HG02852 (cell line): ENCODE data around the gene ERG.

Experiments used
- ATAC-seq: cut with Tn5 transposase; IDR thresholded peaks from one replicate; pipeline ENCODE4 v1.9.1; 2021; ENCODE audit warnings: mild to moderate bottlenecking, moderate library complexity; ENCODE audit not compliant: unreplicated experiment

ERG gene

DNA sequence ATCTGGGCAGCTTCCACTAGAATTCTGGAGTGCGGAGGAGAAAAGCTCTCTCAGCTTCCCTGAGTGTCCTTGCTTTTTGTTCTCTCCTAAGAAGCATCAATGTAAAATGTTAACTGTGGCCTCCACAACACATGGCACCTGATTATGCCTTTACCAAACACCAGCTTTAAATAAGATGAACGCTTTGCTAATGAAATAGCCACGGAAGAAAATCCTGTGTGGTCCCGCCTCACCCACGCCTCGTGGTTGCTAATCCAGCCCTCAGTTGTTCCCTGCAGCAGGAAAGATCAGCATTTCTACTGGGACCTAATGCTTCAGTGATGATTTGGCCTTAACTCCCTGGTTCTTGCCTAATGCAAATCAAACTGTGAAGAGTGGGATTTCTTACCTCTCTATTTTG is 1.8 kb upstream of the ERG start:
- ATAC-seq, result no peak

DNA sequence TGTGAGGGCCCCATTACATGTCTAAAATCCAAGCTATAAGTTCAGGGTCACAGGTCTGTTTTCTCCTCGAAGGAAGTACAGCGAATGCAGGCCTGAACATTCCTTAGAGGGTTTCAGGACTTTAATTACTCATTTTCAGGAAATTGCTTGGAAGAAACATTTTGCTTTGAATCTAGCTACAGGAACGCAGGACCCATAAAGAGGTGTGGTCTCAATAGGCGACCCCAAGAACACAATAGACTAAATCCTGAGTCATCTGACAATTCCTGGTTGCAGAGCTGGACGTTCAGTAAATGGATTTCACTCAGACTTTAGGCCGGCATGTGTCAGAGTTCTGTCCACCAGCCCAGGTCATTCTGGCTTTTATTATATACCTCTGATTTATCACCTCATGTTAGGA is 1.0 kb upstream of the ERG start:
- no peak for ATAC-seq

DNA sequence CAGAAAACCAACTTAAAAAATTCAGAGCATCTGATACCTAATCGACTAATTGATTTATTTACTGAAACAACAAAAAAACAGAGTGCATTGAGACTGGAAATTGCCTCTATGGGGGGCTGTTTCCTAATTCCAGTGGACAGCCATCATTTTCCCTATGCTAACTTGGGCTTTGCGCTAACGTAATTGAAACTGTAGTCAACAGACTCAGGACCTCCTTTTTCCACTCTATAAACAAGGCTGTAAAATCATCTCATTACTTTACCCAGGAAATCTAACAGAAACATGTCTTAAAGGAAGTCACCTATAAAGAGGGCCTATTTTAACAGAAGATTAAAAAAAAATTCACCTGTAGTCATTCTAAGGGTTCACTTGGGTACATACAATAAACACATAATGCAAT is 2.1 kb downstream of the ERG start:
- ATAC-seq, result no peak

DNA sequence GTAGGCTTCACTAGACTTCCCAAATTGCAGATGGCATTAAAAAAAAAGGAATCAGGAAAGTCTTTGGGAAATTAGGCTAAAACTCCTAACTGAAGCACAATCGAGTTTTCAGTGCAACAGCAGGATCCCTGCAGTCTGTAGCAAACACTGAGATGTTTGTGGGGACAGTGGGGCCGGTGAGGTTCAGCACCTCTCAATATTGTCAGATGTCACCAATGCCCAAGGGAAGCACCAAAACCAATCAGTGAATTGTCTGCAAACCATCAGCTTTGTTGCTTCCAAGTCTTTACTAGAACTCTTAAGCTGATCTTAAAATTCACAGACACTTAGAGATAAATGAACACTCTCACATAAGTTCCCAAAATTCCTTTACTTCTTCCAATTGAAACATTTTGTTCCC is 2.6 kb downstream of the ERG start:
- ATAC-seq, result no peak

DNA sequence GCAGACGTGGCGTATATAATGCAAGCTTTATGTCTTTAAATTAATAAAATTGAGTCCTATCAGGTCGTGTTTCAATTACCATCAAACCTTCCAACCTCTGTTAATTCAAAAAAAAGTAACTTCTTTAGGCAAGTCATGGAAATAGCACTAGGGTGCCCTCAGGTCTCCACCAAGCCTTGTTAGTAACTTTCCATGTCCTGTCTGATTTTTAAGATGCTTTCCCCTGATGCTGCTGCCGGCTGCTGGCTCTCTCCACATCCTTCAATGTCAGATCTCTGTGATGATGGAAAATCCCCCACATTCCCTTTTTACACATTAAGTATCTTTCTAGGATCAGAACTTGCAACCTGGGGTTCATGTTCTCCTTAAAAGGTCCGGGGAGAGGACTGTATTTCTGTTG is 3.0 kb downstream of the ERG start:
- ATAC-seq, result no peak

DNA sequence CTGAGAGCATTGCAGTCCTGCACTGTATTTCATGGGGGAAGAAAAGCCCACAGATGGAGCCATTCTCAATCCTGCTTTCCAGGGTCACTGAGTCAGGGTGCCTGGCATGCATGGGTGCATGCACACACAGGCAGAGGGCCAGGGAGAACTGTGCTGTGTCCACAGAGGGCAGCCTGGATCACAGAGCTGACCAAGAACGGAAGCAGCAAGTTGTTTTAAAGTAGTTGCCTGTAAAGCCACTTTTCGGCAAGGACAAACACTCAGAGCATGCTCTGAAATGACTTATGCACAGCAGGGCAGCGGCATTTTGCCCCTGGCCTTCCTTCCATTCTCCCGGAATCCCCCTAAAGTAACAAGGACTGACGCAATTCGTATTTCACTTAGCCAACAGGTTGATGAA is 3.6 kb downstream of the ERG start:
- ATAC-seq, result no peak

DNA sequence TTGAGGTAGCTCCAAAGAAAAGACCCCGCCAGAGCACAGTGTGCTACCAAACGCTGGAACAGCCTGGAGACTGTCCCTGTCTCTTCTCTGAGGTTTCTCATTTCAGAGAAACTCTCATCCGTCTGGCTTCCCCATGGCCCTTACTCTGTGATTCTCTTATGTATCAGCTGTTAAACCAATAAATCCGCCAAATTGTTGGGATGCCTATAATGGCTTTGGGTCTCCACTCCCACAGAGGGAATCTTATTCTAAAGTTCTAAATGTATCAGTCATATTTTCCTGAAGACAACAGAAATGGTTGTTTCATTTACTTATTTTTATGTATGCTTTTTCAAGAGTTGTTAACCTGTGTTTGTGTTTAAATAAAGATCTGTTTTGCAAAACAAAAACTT is 4.0 kb downstream of the ERG start:
- ATAC-seq, result no peak

DNA sequence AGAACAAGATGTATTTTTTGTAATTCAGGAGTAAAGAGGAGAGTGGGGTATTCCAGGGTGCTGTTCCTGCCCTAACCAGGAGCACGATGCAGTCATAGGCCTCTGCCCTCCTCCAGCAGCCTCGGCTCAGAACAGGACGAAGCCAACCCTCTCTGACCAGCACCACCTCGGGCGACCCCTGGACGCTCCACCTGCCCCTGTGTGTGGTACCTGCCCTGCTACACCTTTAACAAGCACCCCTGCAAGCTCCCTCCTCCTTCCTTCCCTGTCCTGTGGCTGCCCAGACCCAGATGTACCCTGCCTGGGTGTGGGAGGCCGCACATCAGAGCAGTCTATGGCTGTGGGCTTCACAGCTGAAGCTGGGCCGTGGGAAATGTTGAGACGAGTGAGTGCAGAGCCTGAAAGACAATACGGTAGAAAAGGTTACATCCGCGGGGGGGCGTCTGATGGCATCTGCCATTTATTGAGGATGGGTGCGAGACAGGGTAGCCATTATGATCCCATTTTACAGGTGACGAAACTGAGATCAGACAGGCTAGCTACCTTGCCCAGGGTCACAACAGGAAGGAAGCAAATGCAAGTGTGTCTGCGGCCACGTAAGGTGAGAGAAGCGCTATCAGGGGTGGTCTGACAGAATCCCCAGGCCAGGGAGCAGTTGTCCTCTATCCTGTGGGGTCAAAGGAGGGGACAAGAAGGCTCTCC is 4.6 kb downstream of the ERG start:
- ATAC-seq, result no peak

DNA sequence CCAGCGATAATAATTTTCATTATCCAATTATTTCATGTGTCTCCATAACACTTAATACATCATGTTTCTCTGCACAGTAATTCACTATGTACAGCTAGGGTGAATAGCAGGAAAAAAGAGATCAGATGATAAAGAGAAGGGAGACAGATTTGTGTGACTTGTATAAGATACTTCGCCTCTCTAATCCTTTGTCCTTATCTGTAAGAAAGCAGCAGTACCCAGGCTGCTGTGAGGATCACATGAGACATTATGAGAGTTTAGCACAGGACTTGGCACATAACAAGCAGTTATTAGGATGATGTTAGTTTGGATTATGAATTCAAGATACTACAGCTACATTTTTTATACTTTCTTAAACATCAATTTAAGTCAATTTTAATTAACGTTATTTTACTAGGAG is 6.3 kb downstream of the ERG start:
- ATAC-seq, result no peak

DNA sequence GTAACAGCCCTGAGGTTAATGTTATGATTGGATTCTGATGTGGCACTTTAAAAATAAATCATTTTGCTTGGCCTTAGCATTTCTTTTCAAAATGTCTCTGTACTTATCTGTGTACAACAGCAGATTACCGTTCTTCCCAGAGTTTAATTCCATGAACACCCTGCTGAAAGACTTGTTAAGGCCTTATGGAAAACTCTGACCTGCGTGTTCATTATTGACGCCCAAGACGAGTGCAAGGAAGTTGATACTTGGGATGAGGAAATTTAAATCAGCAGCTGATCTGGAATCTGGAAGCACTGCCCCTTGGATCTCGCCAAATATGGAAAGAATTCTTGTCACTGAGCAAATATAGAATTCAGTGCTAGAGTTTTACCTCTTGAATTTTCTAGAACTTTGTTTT is 6.7 kb downstream of the ERG start:
- no peak for ATAC-seq

DNA sequence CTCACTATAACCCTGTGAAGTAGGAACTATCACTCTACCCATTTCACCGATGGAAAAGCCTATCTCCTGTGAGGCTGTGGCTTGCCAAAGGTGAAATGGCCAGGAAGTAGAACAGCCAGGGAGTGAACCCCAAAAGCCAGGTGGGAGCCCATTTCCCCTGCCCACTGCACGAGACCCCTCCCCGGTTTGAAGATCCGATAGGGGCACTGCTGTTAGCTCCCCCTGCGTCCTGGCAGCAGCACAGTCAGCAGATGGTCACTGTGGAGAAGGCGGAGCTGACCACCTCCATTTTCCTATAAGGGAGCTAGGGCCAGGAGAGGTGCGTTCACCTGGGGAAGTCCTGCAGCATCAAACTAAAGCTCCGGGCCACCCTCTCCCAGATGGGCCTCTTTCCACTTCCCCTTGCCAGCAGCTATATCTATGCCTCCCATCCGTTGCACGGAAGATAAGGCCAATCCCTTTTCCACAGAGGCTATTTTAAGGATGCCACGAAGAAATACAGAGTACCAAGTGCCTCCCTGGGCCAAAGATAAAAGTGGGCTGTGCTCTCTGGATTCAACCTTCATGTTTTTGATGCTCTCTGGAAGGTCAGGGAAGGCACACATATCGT is 7.8 kb downstream of the ERG start:
- ATAC-seq, result no peak

DNA sequence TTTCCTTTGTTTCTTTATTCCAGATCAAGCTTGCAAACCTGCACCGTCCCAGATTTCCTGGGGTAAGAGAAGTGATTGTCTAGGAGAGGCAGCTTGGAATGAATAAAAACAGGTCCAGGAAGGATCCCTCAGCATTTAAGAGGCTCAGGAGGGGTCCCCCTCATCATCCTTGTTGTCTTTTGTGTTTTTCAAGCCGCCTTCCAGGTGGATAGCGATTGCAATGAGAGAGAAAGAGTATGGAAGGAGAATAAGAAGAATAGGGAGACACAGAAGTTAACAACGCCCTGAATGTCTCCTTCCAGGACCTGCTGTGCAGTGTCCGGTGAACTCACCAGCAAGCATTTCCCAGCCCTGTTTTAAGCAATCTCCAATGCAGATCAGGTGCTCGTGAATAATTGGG is 8.5 kb downstream of the ERG start:
- ATAC-seq, result no peak

DNA sequence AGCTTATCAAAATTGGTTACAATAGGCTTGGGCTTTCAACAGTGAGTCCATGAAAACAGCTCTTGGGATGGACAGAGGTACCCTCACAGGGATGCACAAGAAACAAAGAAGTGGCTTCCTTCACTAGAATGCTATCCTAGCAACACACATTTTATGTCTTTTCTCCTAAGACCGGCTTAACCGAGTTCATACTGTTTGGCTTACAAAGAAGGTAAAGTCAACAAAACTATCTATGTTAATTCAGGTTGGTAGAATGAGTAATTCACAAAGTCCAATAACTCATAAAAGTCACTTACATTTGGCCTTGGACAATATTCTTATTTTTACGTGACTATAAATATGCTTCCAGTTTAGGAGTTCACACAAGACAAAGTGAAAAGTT is 9.0 kb downstream of the ERG start:
- no peak for ATAC-seq

DNA sequence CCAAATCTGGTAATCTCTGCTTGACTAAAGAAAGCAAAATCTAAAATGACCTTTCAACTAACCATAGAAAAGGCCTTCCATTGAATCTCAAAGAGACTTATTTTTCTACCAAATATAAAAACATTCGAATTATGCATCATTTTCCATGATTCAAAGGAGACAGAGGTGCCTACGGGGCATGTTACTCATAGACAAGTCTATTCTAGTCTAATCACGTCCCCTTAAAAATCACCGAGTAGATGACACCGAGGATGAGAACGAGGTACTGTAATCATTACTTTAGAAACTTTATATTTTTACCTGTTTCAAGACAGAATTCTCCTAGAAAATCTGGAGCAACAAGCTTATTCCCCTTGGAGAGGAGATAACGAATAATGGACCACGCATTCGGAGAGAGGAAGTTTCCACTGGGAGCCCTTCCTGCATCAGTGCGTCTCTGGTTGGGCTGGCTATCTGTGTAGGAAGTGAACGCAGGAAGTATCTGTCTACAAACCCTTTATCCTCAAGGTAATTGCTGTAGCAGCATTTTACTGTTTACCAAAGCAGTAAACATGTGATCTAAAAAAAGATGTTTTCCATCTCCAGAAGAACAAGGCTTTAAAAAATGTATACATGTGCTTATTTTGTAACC is 9.5 kb downstream of the ERG start:
- ATAC-seq, result no peak

DNA sequence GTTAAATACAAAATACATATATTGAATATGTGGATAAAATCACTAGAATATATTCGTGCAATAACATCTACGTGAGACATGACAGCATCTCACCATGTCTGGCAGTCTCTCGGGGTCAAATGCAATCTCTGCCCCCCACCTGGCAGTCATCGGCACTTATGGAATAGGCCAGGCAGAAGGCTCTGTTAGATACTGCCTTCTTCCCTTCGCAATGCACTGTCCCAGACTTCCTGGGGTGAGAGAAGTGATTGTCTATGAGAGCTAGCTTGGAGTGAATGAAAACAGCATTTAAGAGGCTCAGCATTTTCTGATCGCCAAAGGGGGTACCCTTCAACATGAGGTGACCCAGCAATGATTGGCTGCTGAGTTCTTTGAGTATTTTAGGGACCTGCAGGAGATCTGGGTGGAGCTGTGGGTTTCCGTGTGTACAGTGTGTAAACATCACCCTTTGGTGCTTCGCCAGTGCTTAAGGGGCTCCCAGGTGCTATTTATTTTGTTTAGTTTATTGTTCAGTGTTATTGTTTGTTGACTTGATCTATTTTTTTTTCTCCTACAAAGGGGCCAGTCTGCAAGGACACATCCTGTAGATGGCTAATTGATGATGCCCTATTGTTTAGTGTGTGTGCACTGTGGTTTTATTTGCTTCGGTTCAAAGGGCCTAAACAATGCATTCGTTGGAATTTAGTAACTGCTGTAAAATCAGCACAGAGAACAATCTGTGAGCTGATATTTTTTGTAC is 10.2 kb downstream of the ERG start:
- ATAC-seq, result no peak

DNA sequence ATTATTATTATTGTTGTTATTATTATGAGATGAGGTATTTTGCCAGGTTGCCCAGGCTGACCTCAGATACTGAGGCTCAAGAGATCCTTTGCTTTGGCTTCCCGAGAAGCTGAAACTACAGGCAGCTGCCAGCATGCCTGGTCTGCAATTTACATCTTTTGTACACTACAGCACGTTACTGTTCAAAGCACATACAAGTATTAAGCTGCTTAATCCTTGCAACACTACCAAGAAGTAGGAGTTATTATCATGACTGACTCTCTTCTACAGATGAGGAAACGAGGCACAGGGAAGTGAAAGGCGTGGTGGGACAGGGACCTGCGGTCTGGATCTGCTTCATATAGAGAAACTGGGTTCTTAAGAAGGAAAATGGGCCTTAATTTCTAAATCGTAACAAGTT is 11.6 kb downstream of the ERG start:
- no peak for ATAC-seq

DNA sequence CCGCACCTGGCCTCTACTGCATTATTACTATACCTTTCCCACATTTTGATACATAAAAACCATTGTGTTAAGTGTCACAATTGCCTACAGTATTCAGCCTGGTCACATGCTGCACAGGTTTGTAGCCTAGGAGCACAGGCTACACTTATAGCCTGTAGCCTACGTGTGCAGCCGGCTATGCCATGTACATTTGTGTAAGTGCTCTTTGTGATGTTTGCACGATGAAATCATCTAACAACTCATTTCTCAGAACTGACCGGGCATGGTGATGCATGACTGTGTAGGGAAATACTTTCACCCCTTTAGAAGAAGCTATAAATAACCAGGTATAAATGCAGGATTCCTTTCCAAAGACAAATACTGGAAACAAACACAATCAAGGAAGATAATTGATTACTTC is 12.1 kb downstream of the ERG start:
- ATAC-seq, result no peak

DNA sequence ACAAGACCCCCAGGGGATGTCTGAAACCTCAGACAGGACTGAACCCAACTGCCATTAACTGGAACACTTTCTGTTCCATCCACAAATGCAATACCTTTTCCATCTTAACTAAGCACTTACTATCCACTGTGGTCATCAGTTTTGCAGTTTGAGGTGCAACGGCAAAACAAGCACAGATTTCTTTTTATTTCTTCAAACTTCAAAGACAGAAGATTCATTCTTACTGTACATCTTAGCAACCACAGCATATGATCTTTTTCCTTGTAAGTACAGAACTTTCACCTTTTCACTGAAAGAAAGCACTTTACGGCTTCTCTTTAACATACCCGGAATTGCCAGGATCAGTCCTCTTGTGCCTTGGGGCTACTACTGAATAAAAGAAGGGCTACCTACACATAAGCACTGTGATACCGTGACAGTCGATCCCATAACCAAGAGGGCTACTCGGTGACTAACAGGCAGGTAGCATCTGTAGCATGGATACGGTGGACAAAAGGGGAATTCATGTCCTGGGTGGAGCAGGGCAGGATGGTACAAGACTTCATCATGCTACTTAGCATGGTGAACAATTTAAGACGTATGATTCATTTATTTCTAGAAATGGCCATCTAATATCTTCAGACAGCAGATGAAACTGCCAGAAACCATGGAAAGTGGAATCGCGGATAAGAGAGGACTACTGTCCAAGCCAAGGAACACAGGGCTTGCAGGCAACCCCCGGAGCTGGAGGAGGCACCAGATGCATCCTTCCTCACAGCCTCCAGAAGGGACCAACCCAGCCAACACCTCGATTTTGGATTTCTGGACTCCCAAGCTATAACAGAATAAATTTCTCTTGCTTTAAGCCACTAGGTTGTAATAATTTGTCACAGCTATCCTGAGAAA is 18.4 kb downstream of the ERG start:
- no peak for ATAC-seq

DNA sequence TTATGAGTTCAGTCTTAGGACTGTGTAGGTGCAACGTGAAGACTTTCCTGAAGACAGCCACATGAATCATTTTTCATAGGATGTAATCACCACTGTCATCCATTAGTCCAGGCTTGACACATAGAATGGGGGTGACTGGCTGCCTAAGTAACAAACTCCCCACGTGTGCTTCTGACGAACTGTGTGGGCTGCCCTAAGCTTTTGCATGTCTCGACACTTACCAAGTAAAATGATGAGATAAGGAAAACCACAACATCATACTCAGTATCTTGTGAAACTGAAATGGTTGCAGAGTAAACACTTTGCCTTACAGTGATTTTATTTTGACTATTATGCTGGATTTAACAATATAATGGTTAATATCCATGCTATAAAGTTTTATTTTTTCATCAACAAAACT is 19.5 kb downstream of the ERG start:
- no peak for ATAC-seq

DNA sequence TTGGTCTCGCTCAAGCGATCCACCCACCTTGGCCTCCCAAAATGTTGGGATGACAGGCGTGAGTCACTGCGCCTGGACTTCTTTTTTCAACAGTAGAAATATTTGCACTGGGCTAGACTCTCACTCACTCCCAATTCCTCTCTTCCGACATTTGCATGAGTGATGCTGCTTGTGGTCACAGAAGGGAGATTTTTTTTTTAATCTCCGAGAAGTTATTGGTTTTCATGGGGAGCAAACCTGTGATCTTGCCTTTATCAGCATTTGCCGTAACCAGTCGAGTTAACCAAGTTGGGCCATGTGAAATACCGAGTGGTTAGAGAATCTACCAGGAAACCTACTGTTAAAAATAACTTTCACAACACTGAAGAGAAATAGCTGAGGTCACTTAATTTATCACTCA is 21.1 kb downstream of the ERG start:
- ATAC-seq, result no peak

DNA sequence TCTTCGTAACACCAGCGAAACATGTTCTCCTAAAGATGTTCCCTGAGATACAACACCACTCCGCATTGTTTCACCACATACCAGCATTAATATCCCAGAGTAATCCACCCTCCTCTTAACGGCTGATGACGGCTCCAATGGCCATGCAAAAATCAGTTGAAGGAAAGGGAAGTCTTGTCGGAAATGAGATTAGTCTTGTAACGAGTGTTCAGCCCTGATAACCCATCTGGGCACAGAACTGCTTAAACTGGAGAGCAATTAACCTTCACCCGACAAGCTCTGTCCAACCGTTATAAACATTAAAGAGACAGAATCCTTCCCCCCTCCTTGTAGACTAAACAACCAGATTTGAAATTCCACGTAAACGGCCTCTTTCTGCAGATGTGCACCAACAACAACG is 21.9 kb downstream of the ERG start:
- no peak for ATAC-seq
